Neural cell (in vitro differentiated cells): ENCODE results near the gene PNPLA7.

Source experiments
- CTCF ChIP-seq: fragments of 450-650 bp; IDR thresholded peaks from 2 replicates; pipeline ENCODE4 v1.5.1; 2014; ENCODE audit warnings: antibody characterized with exemption, mild to moderate bottlenecking, moderate library complexity; ENCODE audit not compliant: poor library complexity, severe bottlenecking
- EP300 ChIP-seq: fragments of 450-650 bp; conservative IDR thresholded peaks from 2 replicates; pipeline ENCODE4 v1.6.1; 2014; ENCODE audit warnings: antibody characterized with exemption, mild to moderate bottlenecking, moderate library complexity; ENCODE audit not compliant: poor library complexity, severe bottlenecking
- REST ChIP-seq: IDR thresholded peaks from 2 replicates; pipeline ENCODE4 v1.6.1; 2012; ENCODE audit warnings: borderline replicate concordance
- TAF1 ChIP-seq: IDR thresholded peaks from 2 replicates; pipeline ENCODE4 v1.6.1; 2012; ENCODE audit warnings: low read depth

- TF ChIP-seq TAF1 = no peak
- no peak for TF ChIP-seq CTCF
- TF ChIP-seq REST = no peak
- TF ChIP-seq EP300 = no peak
Measured at GRCh38 chr9:137542486-137542885, 7.7 kb downstream of the PNPLA7 start.
